GM12864 (cell line): ENCODE data around the gene KSR1.

Source experiments
- DNase-seq: peaks from one replicate; pipeline ENCODE4 v3.0.0-alpha.2; 2011; ENCODE audit warnings: low read depth
- H3K4me3 ChIP-seq: 2 replicates; pipeline ENCODE4 v1.5.1; 2011; ENCODE audit warnings: mild to moderate bottlenecking, low read depth, low read length, control low read depth
- CTCF ChIP-seq: IDR thresholded peaks from 2 replicates; pipeline ENCODE4 v1.5.1; 2011; ENCODE audit warnings: low read depth, mild to moderate bottlenecking, moderate library complexity, low read length, control low read depth, inconsistent platforms; ENCODE audit errors: missing control alignments

The KSR1 gene

GRCh38 chr17:27551701-27552248 is 95.5 kb downstream of the KSR1 start:
- H3K4me3 ChIP-seq: no peak overlapping the region
- no peak for DNase-seq
- TF ChIP-seq CTCF: no peak

- DNase-seq: no peak
- TF ChIP-seq CTCF: no peak
- no peak overlapping the region for H3K4me3 ChIP-seq
Observed at GRCh38 chr17:27552276-27552732, 96.1 kb downstream of the KSR1 start.

- no peak overlapping the region for H3K4me3 ChIP-seq
- no peak for TF ChIP-seq CTCF
- no peak for DNase-seq
Observed at GRCh38 chr17:27553019-27553511, 96.8 kb downstream of the KSR1 start.

- no peak for TF ChIP-seq CTCF
Observed at GRCh38 chr17:27554152-27554551, 97.9 kb downstream of the KSR1 start.

GRCh38 chr17:27554911-27555310 is 98.7 kb downstream of the KSR1 start:
- no peak overlapping the region for H3K4me3 ChIP-seq
- DNase-seq: no peak
- TF ChIP-seq CTCF: no peak

More at GRCh38 chr17:27554152-27554551, 97.9 kb downstream of the KSR1 start:
- H3K4me3 ChIP-seq: no peak overlapping the region
- no peak for DNase-seq

GRCh38 chr17:27555339-27555738 is 99.1 kb downstream of the KSR1 start:
- H3K4me3 ChIP-seq: no peak overlapping the region
- no peak for TF ChIP-seq CTCF
- no peak for DNase-seq

- TF ChIP-seq CTCF: no peak
- no peak for DNase-seq
- H3K4me3 ChIP-seq: no peak overlapping the region
Observed at GRCh38 chr17:27558341-27558740, 102.1 kb downstream of the KSR1 start.
